ENCODE measurements around the gene ARL2.

The ARL2 gene

DNA sequence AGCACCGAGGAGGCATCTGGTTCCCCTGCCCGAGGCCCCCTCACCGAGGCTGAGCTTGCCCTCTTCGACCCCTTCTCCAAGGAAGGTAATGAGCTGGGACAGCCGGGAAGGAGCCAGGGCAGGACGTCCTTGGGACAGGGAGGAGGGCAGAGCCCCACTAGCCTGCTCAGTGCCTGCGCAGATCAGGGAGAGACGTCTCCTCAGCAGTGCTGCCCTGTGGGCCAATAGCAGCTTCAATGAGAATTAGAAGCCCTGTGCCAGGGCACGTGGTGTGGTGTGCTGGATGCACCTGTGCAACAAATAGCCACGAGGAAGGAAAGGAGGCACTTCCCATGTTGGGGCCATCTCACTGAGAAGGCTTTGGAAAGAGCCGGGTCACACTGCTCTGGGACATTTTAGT, 21.6 kb downstream of the ARL2 start:
- no peak for DNase-seq (ENCODE audit: low read depth)
- no peak for TF ChIP-seq CTCF (conservative IDR thresholded peaks at IDR 0.05; ENCODE audit: low read length)
- H3K4me3 ChIP-seq (ENCODE audit: low read length), result no peak overlapping the region

DNA sequence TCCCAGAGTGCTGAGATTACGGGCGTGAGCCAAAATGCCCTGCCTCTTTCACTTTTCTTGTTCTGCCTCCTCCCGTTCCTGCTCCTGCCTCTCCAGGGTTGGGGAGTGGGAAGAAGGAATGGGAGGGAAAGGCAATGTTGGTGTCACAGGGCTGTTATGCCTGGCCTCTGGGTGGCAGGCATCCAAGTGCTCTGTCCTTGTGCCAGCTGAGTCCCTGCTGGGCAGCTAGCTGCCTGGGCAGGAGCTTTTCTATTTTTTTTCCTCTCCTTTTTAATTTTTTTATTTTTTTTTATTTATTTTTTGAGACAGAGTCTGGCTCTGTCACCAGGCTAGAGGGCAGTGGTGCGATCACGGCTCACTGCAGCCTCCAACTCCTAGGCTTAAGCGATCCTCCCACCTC, 23.0 kb downstream of the ARL2 start:
- no peak for TF ChIP-seq CTCF (conservative IDR thresholded peaks at IDR 0.05; ENCODE audit: low read length)
- DNase-seq (ENCODE audit: low read depth), result no peak
- no peak overlapping the region for H3K4me3 ChIP-seq (ENCODE audit: low read length)

DNA sequence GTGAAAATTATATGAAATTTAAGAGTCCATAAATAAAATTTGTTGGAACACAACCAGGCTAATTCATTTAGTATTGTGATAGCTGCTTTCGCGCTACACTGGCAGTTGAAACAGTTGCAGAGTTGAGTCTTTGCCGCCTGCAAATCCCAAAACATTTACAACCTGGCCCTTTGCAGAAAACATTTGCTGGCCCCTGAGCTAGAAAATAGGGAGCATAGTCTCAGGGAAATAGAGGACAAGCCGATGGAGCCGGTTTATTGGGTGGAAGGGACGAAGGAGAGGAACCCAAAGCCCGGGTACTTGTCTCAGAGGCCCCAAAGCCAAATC, 26.5 kb downstream of the ARL2 start:
- TF ChIP-seq CTCF (conservative IDR thresholded peaks at IDR 0.05; ENCODE audit: low read length), result no peak
- no peak for DNase-seq (ENCODE audit: low read depth)

DNA sequence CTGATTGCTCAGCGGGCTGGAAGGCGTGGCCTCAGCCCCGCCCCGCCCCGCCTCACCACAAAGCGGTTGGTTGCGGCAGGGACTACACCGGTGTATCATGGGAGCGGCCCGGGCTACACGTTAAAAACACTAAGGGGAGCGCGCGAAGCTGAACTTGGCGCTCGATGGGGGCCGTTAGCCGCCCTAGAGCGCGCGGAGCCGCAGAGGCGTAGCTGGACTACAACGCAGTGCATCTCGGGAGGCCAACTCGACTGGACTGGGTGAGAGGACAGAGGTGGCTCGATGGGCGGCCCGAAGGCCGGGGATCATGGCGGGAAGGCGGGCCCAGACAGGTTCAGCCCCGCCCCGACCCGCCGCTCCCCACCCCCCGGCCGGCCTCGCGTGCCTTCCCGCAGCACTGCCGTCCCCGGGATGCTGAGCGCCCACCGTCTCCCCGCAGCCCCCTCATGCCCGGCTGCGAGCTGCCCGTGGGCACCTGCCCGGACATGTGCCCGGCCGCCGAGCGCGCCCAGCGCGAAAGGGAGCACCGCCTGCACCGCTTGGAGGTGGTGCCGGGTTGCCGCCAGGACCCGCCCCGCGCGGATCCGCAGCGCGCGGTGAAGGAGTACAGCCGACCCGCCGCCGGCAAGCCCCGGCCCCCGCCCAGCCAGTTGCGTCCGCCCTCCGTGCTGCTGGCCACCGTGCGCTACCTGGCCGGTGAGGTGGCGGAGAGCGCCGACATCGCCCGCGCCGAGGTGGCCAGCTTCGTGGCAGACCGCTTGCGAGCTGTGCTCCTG, 27.1 kb downstream of the ARL2 start, which contains the start of gene SAC3D1:
Gene SAC3D1, plus strand, starts transcription at position 364 of the 776 bp plus-strand sequence. Its CDS starts 83 bp downstream, at position 447.
- TF ChIP-seq CTCF (conservative IDR thresholded peaks at IDR 0.05; ENCODE audit: low read length), result no peak
- H3K4me3 ChIP-seq (ENCODE audit: low read length), result peak within 1 kb of the TSS; percentile 70
- peak; percentile 91 for DNase-seq (ENCODE audit: low read depth)

More for the DNA sequence above, 26.5 kb downstream of the ARL2 start:
- peak overlapping the region; percentile 70 for H3K4me3 ChIP-seq (ENCODE audit: low read length)

- no peak for DNase-seq (ENCODE audit: low read depth)
- H3K4me3 ChIP-seq (ENCODE audit: low read length), result no peak overlapping the region
- no peak for TF ChIP-seq CTCF (conservative IDR thresholded peaks at IDR 0.05; ENCODE audit: low read length)
Observed at GRCh38 chr11:65042891-65043290, 28.9 kb downstream of the ARL2 start.

DNA sequence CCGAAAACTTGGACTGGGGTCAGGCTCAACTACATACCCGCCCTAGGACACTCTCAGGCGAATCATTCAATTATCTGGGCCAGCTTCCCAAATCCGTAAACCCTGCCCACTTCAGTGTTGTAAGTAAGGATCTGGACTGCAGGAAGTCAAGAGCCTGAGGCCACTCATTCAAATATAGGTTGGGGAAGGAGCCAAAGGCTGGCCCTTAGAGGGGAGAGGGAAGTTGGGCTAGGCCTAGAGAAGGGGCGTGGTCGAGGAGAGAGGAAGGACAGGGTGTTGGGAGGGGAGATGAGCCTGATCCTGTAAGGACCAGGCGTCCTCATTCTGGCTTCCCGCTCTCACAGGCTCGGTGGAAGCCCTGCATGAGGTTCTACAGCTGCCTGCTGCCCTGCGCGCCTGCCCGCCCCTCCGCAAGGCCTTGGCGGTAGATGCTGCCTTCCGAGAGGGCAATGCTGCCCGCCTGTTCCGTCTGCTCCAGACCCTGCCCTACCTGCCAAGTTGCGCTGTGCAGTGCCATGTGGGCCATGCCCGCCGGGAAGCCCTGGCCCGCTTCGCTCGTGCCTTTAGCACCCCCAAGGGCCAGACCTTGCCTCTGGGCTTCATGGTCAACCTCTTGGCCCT, 30.0 kb downstream of the ARL2 start:
- DNase-seq (ENCODE audit: low read depth), result peak; percentile 58
- no peak overlapping the region for H3K4me3 ChIP-seq (ENCODE audit: low read length)
- no peak for TF ChIP-seq CTCF (conservative IDR thresholded peaks at IDR 0.05; ENCODE audit: low read length)

DNA sequence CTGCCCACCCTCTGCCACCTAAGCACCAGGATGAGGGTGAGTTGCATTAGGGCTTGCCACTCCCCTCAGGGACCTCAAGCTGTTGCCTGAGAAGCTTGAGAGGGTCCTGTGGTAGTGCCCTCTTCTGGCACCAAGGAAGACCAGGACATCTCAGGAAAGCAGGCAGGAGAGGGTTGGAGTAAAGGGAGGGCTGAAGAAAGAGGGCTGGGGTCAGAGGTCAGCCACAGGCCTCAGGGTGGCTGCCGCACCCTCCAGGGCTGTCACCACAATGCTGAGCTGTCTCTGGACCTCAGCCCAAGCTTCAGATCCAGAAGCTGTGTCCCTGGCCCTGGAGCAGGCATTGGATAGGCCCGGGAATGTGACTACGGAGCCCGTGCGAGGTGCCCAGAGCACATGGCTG, 31.1 kb downstream of the ARL2 start:
- no peak for TF ChIP-seq CTCF (conservative IDR thresholded peaks at IDR 0.05; ENCODE audit: low read length)
- no peak for DNase-seq (ENCODE audit: low read depth)
- H3K4me3 ChIP-seq (ENCODE audit: low read length), result no peak overlapping the region
